DMS 273 (cell line): ENCODE results near the gene EPS8L1.
"Not testable (repeated sequence)": the region's sequence is repeated elsewhere in the genome, so short reads cannot be mapped to it uniquely, and the experiment has no call there.

Experiments
- DNase-seq: peaks from one replicate; lab custom pipeline; 2025; ENCODE audit not compliant: unreplicated experiment; lab: John Stamatoyannopoulos, UW

Gene EPS8L1

DNA sequence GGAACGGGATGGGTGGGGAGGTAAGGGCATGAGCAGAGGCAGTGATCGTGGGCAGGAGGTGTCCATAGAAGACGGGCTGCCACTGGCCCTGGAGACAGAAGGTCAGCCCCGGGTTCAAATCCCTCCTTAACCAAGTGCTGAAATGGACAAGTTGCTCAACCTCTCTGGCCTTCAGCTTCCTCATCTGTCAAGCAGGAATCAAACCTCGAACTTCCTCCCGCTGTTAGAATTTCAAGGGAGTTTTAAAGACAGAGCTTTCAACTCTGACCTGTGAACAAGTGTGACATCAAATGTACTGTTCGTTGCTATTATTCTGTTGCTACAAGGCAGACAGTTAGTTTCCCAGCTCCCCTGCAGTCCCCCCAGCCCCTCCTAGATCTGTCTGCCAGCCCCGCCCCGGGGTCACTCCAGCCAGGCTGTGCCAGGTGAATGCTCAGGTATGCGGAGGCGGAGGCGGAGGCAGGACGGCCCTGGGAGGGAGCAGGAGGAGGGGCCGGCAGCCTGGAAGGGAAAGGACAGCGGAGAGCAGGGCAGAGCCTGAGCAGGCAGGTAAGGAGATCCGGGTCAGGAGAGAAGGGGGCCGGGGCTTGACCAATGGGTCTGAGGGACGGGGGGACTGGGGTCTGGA, at the start of gene EPS8L1:
EPS8L1 (plus strand) TSS at position 499 of the 628 bp plus-strand sequence. CDS start 576 bp downstream, outside the sequence.
- DNase-seq, result no peak

GRCh38 chr19:55027140-55027471, 48.6 kb upstream of the EPS8L1 start:
- DNase-seq, result not testable (repeated sequence)

GRCh38 chr19:55027472-55028337, 48.0 kb upstream of the EPS8L1 start:
- no peak for DNase-seq

DNA sequence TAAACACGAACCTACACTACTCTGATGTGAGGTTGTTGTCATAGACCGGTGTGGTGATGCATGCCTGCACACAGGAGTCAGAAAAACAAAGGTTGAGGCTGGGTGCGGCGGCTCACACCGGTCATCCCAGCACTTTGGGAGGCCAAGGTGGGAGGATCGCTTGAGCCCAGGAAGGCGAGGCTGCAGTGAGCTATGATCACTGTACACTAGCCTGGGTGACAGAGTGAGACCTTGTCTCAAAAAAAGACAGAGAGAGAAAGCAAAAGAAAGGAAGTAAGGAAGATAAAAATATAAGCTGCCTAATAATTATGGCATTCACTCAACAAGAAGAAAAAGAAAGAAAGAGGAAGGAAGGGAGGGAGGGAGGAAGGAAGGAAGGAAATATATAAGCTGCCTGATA, 46.9 kb upstream of the EPS8L1 start:
- no peak for DNase-seq

- no peak for DNase-seq
Measured at GRCh38 chr19:55031178-55031577, 44.5 kb upstream of the EPS8L1 start.

- DNase-seq, result peak; percentile 39
Measured at GRCh38 chr19:55032170-55032800, 43.4 kb upstream of the EPS8L1 start.

DNA sequence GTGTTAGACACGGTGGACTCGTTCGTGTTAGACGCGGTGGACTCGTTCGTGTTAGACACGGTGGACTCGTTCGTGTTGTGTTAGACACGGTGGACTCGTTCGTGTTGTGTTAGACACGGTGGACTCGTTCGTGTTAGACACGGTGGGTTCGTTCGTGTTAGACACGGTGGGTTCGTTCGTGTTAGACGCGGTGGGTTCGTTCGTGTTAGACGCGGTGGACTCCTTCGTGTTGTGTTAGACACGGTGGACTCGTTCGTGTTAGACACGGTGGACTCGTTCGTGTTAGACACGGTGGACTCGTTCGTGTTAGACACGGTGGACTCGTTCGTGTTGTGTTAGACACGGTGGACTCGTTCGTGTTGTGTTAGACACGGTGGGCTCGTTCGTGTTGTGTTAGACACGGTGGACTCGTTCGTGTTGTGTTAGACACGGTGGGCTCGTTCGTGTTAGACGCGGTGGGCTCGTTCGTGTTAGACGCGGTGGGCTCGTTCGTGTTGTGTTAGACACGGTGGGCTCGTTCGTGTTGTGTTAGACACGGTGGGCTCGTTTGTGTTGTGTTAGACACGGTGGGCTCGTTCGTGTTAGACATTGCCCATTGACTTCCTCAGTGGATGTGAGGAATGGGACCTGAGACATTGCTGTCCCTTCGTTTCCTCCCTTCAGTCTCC, 42.6 kb upstream of the EPS8L1 start:
- DNase-seq, result not testable (repeated sequence)

GRCh38 chr19:55034751-55035150, 40.9 kb upstream of the EPS8L1 start:
- DNase-seq, result no peak

GRCh38 chr19:55036058-55036457, 39.6 kb upstream of the EPS8L1 start:
- no peak for DNase-seq

GRCh38 chr19:55037603-55038002, 38.1 kb upstream of the EPS8L1 start:
- DNase-seq, result not testable (repeated sequence)

GRCh38 chr19:55040654-55041053, 35.0 kb upstream of the EPS8L1 start:
- DNase-seq, result not testable (repeated sequence)

DNA sequence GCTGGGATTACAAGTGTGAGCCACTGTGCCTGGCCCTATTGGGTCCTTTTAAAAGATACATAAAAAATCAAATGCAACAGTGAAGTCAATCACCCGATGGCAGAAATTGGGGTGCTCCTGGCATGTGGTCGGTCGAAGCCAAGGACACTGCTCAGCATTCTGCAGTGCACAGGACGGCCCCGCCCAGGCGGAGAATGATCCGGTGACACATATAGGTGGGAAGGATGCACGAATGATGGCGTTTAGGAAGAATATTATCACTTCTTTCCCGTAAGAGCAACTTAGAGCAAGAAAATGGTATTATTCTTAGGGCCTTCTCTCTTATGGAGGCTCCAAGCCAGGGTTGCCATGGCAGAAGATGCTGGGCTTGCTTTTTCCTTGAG, 34.4 kb upstream of the EPS8L1 start:
- DNase-seq, result no peak

DNA sequence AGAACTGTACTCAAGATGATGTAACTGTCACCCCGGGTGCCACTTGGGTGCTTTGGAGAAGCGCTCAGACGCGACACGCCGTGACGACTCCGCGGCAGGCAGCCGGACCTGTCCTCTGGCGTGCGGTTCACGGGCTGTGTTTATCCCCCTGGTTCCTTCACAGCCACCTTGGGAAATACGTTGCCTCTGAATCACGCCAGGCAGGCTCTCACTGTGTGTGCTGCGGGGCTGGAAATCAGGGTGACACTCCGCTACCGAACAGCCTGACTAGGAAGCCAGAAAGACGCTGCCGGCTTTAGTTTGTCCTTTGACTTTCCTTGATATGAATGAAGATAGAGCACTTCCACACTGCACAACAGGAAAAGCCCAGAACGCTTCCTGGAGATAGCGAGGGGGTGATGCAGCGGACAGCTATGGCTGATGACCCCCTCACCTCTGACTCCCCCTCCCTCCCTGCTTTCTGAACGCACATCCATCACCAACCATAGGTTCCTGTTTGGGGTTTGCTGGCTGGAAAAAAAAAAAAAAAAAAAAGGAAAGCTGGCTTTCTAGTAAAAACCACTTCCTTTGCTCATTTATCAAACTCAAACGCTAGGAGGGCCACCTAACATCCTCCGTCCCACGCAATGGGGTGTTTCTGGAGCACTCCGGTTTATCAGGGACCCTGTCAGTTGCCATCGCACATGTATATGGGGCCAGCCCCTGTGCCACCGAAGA, 33.9 kb upstream of the EPS8L1 start:
- no peak for DNase-seq

DNA sequence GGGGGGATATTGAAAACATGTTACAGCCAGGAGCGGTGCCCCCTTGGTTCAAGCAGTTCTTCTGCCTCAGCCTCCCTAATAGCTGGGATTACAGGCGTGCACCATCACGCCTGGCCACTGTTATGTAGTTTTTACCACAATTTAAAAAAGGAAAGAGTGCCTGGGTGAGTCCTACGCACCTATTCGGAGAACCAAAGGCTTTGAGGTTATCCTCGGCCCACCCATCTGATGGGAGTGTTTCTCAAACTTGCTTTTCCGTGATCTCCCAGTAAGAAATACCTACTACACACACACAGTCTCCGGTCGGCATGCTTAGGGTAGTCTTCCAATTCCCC, 33.4 kb upstream of the EPS8L1 start:
- no peak for DNase-seq

DNA sequence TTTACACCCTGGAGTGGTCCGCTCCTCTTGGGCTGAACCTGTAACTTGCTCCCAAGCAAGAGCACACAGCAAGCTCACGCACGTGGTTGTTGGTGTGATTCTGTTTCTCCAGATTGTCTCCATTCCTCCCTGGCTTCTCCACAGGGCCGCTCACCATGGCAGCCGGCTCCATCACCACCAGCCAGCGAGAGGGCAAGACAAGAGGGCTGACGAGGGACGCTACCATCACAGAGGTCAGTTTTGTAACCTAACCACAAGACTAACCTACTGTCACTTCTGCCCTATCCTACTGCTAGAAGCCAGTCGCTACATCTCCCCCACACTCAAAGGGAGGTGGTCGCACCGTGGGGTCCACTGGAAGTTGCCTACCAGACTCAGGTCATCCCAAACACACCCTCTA, 33.0 kb upstream of the EPS8L1 start:
- DNase-seq, result no peak

- no peak for DNase-seq
Measured at GRCh38 chr19:55044286-55044685, 31.4 kb upstream of the EPS8L1 start.

- DNase-seq, result no peak
Measured at GRCh38 chr19:55044771-55045716, 30.6 kb upstream of the EPS8L1 start.

- no peak for DNase-seq
Measured at GRCh38 chr19:55046975-55047622, 28.6 kb upstream of the EPS8L1 start.

DNA sequence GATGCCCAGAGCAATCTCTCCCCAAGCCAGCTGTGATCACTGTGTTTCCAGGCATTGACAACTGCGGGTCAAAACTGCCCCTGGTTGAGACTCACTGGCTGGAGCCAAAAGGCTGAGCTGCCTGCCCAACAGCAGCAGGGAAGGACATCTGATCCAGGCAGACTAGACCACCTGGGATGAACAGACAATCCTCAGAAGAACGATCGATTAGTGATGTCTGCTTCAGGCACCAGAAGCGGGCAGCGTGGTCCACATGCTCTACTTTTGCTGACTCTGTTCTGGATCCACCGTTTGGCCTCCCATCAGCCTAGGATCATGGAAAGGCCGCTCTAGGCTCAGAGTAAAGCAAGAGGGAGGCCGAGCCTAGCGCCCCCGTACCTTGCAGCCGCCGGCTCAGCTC, 27.7 kb upstream of the EPS8L1 start:
- DNase-seq, result no peak
